DMS153 treated with DMSO at 0.1 percent for 48 hours (cell line): ENCODE data around the gene FRY.
A peak's percentile ranks its signal among the peaks of the same experiment; 100 is the strongest.

ENCODE experiments used
- DNase-seq: peaks from one replicate; lab custom pipeline; 2025; ENCODE audit not compliant: unreplicated experiment; lab: John Stamatoyannopoulos, UW

Gene FRY

DNA sequence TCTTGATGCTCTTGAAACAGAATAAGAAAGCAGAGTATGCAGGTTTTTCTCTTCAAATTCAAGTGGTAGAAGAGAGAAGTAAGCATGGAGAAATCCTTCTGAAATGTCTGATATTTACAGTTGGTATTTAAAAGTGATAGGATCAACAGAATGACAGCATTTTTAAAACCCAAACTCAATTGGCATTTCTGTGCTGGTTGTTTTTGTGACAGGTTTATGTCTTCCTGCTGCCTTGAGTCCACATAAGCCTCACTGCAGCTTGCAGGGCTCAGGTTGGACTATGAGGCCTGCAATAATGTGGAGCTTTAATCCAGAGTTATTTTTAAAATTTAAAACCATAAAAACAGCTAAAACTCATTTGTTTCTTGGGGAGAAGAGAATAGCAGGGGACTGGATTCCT, 178.5 kb downstream of the FRY start:
- DNase-seq: no peak

DNA sequence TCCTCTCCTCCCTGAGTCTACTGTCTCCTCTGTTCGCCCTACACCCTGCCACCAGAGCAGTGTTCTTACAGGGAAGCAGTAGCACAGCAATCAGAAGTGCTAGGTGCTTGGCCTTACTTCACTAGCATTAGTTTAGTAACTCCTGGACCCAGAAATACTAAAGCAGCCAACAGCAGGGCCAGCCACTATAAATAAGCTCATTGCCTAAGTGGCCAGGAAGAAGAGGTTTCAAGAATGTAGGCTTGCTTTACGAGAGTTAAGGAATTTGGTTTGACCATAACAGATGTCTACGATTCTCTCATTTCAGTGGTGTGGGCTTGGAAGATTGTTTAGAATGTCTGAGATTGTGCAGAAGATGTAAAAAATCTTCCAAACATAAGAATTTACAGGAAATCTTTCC, 180.2 kb downstream of the FRY start:
- DNase-seq: no peak

DNA sequence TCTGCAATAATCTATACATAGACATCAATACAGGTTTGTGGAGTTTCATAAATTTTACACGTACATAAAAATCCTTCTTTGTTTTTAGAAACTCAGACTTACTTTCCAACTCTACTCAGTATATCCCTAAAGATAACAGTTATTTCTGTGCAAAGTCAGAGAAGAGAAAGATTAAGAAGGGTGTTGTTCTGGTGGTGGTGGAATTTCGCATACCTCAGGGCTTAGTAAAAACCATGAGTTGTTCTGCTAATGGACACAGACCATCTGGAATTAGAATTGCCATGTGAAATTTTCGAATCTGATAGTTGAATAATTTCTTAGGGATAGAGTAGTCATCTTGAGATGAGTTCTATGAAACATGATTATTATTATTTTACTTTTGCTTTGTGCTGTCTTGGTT, 180.8 kb downstream of the FRY start:
- no peak for DNase-seq

DNA sequence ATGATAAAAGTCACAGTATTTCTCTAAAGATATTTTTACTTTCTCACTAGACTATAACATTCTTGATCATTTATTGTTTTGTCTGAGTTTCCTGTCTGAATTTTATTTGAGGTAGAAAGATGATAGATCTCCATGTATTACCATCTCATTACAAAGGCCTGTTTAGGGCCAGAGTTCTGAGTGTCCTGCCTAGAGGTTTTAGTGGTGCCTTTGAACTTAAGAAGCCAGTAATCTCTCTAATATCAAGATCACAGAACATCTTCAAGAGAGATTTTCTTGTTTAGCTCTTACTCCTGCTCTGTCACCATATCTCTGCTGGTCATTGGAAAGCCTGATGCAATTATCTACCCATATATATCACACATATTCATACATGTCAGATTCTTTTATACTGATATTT, 182.1 kb downstream of the FRY start:
- DNase-seq: no peak

GRCh38 chr13:32214071-32214470, 182.5 kb downstream of the FRY start:
- no peak for DNase-seq

- no peak for DNase-seq
Observed at GRCh38 chr13:32216281-32216680, 184.7 kb downstream of the FRY start.

DNA sequence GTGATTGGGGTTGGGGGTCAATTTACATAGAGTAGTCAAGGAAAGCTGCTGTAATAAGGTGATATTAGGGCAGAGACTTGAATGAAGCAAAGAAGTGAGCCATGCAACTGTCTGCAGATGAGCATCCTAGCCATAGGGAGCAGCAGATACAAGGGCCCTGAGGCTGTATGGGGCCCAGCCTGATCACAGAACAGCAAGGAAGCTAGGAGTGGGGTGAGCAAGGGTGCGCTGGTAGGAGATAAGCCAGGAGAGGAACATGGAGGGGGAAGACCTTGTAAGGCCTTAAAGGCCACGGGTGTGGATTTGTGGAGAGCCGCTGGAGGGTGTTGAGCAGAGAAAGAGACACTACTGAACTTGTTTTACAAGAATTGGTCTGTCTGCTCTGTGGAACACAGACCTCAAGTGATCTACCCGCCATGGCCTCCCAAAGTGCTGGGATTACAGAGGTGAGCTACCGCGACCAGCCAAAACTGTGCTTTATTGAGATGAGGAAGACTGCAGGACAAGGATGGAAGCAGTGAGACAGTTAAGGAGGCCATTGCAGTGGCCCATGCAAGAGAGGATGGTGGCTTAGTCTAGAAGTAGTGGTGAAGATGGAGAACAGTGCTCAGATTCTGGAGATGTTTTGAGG, 190.6 kb downstream of the FRY start:
- no peak for DNase-seq

GRCh38 chr13:32224916-32225315, 193.3 kb downstream of the FRY start:
- DNase-seq: no peak

DNA sequence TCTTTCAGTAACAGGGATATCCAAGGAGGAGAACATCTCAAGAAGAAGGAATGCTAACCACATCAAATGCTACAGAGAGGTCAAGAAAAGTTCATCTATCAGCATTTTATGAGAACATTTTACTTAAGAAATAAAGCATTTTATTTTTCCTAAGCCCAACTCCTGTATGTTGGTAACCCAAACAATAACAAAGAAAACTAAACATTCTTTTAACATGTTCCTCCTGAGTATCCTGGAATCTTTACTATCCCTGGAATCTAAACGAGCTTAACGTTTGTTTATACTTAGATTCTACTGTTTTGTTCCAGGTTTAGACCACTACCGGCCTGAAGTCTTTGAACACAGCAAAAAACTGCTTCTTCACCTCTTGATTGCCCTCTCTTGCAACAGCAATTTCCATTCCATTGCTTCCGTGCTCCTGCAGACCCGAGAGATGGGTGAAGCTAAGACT, 193.9 kb downstream of the FRY start:
- no peak for DNase-seq

DNA sequence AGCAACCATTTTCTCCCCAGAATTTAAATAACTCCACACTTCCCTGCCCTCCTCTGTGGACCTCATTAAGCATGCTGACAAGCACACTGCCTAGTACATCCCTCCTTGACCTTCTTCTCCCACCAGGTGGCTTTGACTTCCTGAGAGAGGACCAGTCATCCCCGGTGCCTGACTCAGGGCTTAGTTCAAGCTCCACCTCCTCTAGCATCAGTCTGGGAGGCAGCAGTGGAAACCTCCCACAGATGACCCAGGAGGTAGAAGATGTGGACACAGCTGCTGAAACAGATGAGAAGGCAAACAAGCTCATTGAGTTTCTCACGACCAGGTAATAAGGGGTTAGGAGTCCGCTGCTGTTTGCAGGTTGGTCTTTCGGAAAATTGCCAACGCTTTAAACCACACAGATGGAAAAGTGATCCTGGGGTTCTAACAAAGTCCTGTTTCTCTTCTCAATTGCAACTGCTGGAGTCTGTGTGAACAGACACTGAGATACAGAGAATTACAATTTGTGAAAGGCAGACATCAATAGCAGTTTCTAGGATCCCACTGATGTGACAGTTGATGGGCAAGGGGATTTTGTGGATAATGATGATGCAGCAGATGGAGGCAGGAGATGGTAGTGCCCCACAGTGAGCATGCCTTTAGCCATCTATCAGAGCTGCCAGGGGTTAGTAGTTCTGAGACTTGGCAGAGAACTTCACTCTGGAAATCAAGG, 196.9 kb downstream of the FRY start:
- peak; percentile 84 for DNase-seq

GRCh38 chr13:32229443-32229842, 197.9 kb downstream of the FRY start:
- peak; percentile 61 for DNase-seq

DNA sequence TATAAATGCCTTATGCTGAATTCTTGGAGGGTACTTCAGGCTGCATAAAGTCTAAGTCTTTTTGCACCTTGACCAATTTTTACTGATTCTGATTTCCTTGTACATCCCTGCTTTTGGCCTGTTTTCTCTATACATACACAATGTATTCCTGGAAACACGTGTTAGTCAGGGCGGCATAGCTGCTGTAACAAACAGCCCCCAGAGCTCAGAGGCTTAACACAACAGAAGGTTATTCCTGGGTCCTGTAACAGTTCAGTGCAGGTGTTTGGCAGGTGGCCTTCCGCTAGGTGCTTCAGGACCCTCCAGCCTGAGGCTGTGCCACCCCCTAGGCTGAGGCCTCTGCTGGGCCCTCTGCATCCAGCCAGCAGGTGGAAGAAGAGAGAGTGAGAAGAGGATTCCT, 200.7 kb downstream of the FRY start:
- DNase-seq: no peak

GRCh38 chr13:32233062-32233461, 201.5 kb downstream of the FRY start:
- no peak for DNase-seq

GRCh38 chr13:32234914-32235313, 203.3 kb downstream of the FRY start:
- no peak for DNase-seq

DNA sequence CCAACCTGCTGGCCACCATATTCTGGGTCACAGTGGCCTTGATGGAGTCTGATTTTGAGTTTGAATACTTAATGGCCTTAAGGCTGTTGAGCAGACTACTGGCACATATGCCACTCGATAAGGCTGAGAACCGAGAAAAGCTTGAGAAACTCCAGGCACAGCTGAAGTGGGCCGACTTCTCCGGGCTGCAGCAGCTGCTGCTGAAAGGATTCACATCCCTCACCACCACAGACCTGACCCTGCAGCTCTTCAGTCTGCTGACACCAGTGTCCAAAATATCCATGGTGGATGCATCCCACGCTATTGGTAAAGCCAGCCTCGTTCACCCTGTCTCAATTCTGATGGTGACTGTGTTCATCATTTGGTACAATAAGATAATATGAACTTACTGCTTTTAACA, 206.1 kb downstream of the FRY start:
- no peak for DNase-seq

- no peak for DNase-seq
Observed at GRCh38 chr13:32243695-32244094, 212.1 kb downstream of the FRY start.

DNA sequence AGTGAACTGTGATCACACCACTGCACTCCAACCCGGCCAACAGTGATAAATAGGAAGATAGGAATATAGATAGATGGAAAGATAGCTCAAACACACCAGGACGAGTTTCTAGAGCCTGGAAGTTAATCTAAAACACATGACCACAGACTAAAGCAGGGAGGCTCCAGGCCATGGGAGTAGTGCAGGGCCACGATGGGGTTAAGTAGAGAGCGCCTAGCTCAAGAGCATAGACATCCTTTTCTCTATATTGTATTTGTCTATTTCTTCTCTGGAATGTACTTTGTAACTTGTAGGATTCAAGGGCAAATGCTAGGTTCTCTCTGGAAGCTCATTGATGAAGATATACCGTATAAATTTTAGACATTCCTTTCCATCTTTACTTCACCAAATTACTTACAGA, 214.0 kb downstream of the FRY start:
- no peak for DNase-seq

DNA sequence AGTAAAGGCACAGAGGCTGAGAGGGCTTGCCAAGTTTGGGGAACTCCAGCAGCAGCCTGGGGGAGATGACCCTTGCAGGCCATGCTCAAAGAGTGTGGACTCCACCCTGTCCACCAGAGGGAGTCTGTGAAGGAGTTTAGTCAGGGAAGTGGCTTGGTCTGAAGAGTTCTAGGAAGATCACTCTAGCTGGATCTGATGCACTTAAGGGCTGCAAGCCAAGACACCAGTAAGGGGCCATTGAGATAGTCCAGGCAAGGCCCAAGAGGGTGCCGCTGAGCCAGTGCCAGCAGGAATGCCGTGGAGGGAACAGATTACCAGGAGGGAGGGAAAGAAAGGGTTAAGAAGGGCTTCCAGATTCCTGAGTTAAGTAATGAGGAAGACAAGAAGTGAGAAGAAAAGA, 214.9 kb downstream of the FRY start:
- DNase-seq: peak; percentile 17

GRCh38 chr13:32247887-32248286, 216.3 kb downstream of the FRY start:
- no peak for DNase-seq

GRCh38 chr13:32248801-32249200, 217.2 kb downstream of the FRY start:
- no peak for DNase-seq

DNA sequence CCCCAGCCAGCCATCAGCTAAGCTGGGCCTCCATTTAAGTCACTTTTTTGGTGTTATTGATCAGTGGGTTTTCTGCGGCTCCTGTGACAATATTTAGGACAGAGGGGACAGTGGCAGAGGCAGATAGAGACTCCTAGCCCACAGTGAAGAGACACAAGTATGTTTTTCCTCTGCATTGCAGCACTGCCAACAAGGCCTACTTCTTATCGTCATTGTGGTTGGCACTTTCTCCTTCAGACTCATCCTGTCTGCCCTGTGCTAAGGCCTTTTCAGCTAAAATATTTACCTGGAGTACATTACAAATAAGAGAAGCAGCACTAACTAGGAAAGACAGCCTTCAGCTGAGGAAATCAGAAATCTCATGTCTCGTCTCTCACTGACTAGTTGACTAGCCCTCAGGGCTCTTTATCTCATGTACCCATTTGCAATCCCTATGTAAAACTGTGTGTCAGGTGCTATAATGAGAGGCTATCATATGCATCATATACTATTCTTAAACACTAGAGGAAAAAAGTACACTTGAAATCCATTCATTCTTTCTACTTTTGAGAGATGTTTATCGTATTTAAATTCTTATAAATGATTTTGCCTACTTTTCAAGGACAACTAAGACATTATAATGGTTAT, 221.4 kb downstream of the FRY start:
- no peak for DNase-seq

DNA sequence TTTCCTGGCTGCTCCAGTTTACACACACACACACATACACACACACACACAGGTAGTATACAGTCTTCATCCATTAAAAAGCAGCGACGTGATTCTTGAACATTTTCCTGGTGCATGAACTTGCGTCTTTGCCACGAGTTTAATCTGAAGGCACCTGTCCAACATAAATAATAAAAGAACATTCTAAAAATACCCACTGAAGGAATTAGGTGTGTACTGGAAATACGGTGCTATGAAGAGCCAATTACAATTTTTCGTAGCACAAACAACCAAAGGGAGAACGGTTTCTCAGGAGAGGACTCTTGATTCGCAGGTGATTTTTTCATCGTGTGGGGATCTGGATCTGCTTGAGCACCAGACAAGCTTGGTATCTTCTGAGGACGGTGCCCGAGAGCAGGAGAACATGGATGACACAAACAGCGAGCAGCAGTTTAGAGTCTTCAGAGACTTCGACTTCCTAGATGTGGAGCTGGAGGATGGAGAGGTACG, 222.4 kb downstream of the FRY start:
- DNase-seq: no peak
